ENCODE data around the gene PIGN. TPM values are rescaled to one million over a fixed set of nuclear protein-coding genes. Genes with fewer than 3 reads are reported as not detected.

PIGN gene, protein sequence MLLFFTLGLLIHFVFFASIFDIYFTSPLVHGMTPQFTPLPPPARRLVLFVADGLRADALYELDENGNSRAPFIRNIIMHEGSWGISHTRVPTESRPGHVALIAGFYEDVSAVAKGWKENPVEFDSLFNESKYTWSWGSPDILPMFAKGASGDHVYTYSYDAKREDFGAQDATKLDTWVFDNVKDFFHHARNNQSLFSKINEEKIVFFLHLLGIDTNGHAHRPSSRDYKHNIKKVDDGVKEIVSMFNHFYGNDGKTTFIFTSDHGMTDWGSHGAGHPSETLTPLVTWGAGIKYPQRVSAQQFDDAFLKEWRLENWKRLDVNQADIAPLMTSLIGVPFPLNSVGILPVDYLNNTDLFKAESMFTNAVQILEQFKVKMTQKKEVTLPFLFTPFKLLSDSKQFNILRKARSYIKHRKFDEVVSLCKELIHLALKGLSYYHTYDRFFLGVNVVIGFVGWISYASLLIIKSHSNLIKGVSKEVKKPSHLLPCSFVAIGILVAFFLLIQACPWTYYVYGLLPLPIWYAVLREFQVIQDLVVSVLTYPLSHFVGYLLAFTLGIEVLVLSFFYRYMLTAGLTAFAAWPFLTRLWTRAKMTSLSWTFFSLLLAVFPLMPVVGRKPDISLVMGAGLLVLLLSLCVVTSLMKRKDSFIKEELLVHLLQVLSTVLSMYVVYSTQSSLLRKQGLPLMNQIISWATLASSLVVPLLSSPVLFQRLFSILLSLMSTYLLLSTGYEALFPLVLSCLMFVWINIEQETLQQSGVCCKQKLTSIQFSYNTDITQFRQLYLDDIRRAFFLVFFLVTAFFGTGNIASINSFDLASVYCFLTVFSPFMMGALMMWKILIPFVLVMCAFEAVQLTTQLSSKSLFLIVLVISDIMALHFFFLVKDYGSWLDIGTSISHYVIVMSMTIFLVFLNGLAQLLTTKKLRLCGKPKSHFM
- total RNA-seq (2022), result 52.5 and 57.3 TPM in 2 replicates
- Bru-seq, nascent RNA, result percentile 80 among the genes with signal in this experiment
- BruChase-seq, experiment 1, labeled RNA remaining after a 6-hour chase, result percentile 69 among the genes with signal in this experiment
- BruChase-seq, experiment 2, labeled RNA remaining after a 2-hour chase, result percentile 81 among the genes with signal in this experiment
- long read RNA-seq, full-length matches to known transcripts, result 21 of 43 reads
- long read RNA-seq, partial matches to known transcripts, result 10 of 43 reads
- long read RNA-seq, other reads (novel, unspliced or antisense), result 12 of 43 reads

DNA sequence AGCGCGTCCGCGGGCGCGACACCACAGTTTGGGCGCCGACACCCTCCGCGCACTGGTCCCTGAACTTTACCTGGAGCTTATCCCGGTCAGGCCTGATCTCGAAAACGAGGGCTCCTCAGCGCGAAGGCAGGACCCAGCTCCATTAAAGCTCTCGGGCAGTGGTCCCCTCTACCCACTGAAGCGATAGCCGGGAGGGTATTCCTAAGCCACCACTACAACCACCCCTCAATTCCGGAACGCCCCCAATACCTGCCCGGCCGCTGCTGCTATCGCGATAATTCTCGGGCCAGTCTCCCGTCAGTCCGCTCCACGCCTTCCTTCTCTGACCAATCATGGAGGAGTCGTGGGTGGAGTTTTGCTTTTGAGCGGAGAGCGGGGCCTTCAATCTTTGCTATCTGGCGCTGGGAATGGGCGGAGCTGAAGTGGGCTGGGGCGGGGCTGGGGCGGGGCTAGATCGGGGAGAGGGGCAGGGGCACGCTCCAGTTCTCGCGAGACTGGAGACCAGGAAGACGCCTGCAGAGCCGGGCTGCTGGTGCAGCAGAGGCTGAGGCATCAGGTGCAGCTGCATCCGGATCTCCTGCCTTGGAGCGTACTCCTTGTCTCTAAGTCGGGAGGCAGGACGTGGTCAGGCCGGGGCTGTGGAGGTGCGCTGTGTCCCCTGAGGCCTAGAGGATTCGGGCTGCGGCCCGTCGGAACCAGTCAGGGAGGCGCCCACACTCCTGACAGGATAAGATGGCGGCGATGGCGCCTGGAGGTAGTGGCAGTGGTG lies at the start of gene PIGN, which contains the start of gene RELCH:
Gene PIGN (minus strand): TSS at position 283 of the 769 bp plus-strand sequence. CDS start 25,703 bp downstream, outside the sequence.
Gene RELCH (plus strand): TSS at position 482 of the 769 bp plus-strand sequence. CDS start 251 bp downstream, at position 733.
- TF ChIP-seq, protein P1, sequence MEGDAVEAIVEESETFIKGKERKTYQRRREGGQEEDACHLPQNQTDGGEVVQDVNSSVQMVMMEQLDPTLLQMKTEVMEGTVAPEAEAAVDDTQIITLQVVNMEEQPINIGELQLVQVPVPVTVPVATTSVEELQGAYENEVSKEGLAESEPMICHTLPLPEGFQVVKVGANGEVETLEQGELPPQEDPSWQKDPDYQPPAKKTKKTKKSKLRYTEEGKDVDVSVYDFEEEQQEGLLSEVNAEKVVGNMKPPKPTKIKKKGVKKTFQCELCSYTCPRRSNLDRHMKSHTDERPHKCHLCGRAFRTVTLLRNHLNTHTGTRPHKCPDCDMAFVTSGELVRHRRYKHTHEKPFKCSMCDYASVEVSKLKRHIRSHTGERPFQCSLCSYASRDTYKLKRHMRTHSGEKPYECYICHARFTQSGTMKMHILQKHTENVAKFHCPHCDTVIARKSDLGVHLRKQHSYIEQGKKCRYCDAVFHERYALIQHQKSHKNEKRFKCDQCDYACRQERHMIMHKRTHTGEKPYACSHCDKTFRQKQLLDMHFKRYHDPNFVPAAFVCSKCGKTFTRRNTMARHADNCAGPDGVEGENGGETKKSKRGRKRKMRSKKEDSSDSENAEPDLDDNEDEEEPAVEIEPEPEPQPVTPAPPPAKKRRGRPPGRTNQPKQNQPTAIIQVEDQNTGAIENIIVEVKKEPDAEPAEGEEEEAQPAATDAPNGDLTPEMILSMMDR (IDR thresholded peaks at IDR 0.05; ENCODE audit: unreplicated experiment), result no peak
- peak; percentile 96 for DNase-seq
- no peaks in the 10 kb centered on the region for H3K27me3 Mint-ChIP-seq (ENCODE audit: unreplicated experiment)
- peaks cover 33% of the 10 kb centered on the region for H3K4me1 Mint-ChIP-seq (ENCODE audit: low read depth, unreplicated experiment)
- CTCF ChIA-PET, result interaction anchor here (0.5 to 3.5 kb wide), 6 partner anchors 12 to 707 kb away, joined by 3 to 14 read pairs (median 4); no protein-coding TSS in a partner anchor
- peak within 1 kb of the TSS; percentile 97 for H3K27ac Mint-ChIP-seq (ENCODE audit: unreplicated experiment)
- H3K9me3 Mint-ChIP-seq (ENCODE audit: low read depth, unreplicated experiment), result no peaks in the 10 kb centered on the region
- BruUV-seq (replicated peaks), result no TSS peak
- peaks cover 56% of the 10 kb centered on the region for H3K36me3 Mint-ChIP-seq (ENCODE audit: insufficient read depth, unreplicated experiment)
- H3K4me3 Mint-ChIP-seq (ENCODE audit: low read depth, unreplicated experiment), result peak within 1 kb of the TSS; percentile 99
- intact Hi-C loops (cut with micrococcal nuclease; ENCODE audit: unreplicated experiment), result loop anchor here (5.0 kb wide), 1 partner anchor 135 kb away; no protein-coding TSS in a partner anchor

DNA sequence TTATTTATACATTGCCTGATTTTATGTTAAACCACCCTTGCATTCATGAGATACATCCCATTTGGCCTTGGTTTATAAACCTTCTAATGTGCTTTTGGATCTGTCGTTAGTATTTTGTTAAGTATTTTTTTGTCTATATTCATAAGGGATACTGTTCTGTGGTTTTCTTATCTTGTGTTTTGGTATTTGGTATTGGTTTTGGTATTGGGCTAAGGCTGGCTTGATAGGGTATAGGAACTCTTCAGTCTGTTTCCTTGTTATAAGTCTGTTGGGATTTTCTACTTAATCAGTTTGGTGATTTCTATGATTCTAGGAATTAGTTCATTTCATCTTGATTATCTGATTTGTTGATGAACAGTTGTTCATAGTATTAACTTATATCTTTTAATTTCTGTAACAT lies 49.4 kb upstream of the PIGN start:
- TF ChIP-seq, protein P1 (IDR thresholded peaks at IDR 0.05; ENCODE audit: unreplicated experiment), result no peak
- Mint-ChIP-seq H3K9me3 (ENCODE audit: low read depth, unreplicated experiment) (no peaks in the 10 kb centered on the region), H3K27ac (ENCODE audit: unreplicated experiment) (no peak overlapping the region), H3K36me3 (ENCODE audit: insufficient read depth, unreplicated experiment) (peaks cover 11% of the 10 kb centered on the region), H3K4me3 (ENCODE audit: low read depth, unreplicated experiment) (no peak overlapping the region), H3K4me1 (ENCODE audit: low read depth, unreplicated experiment) (peaks cover 9% of the 10 kb centered on the region), H3K27me3 (ENCODE audit: unreplicated experiment) (no peaks in the 10 kb centered on the region)
- DNase-seq, result no peak
- CTCF ChIA-PET, result no interaction called here
- intact Hi-C loops (cut with micrococcal nuclease; ENCODE audit: unreplicated experiment), result no loop called here
- BruUV-seq (replicated peaks), result no TSS peak

DNA sequence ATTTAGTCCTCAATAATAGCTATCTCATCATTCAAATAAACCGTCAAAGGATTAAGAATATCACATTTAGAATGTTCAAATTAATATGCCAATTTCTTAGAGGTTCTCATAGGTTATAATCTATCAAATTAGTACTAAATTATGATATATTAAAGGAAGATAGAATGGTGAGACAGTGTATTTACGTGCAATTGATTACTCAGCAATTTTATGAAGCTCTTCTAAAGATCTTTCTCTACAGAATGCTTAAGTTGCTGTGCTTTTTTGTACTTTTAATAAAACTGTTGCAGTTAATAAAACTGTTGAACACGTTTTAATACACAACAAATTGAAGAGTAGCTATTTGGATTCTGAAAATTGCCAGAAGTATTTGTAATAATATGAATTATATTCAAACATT lies 39.2 kb upstream of the PIGN start:
- CTCF ChIA-PET, result no interaction called here
- no peak for DNase-seq
- H3K9me3 Mint-ChIP-seq (ENCODE audit: low read depth, unreplicated experiment), result peaks cover 2% of the 10 kb centered on the region
- H3K4me3 Mint-ChIP-seq (ENCODE audit: low read depth, unreplicated experiment), result no peak overlapping the region
- no TSS peak for BruUV-seq (replicated peaks)
- no peak overlapping the region for H3K27ac Mint-ChIP-seq (ENCODE audit: unreplicated experiment)
- intact Hi-C loops (cut with micrococcal nuclease; ENCODE audit: unreplicated experiment), result no loop called here
- H3K27me3 Mint-ChIP-seq (ENCODE audit: unreplicated experiment), result no peaks in the 10 kb centered on the region
- TF ChIP-seq, protein P1 (IDR thresholded peaks at IDR 0.05; ENCODE audit: unreplicated experiment), result no peak
- peaks cover 14% of the 10 kb centered on the region for H3K36me3 Mint-ChIP-seq (ENCODE audit: insufficient read depth, unreplicated experiment)
- H3K4me1 Mint-ChIP-seq (ENCODE audit: low read depth, unreplicated experiment), result no peaks in the 10 kb centered on the region
